HG02870 (cell line): ENCODE data around the gene SFR1.
"Not testable (repeated sequence)": the region's sequence is repeated elsewhere in the genome, so short reads cannot be mapped to it uniquely, and the experiment has no call there.

Experiments used
- ATAC-seq: cut with Tn5 transposase; IDR thresholded peaks from one replicate; pipeline ENCODE4 v1.9.1; 2021; ENCODE audit warnings: mild to moderate bottlenecking, moderate library complexity; ENCODE audit not compliant: unreplicated experiment

The SFR1 gene

GRCh38 chr10:104170610-104171254, 48.8 kb downstream of the SFR1 start:
- no peak for ATAC-seq

DNA sequence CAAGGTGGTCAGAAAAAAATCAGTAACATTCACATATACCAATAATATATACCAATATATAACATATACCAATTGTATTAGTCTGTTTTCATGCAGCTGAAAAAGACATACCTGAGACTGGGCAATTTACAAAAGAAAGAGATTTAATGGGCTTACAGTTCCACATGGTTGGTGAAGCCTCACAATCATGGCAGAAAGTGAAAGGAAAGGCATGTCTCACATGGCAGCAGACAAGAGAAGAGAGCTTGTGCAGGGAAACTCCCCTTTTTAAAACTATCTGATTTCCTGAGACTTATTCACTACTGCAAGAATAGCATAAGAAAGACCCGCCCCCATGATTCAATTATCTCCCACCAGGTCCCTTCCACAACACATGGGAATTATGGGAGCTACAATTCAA, 52.2 kb downstream of the SFR1 start:
- not testable (repeated sequence) for ATAC-seq
